ENCODE data around the gene ZNF135. TPM values are rescaled to one million over a fixed set of nuclear protein-coding genes. Genes with fewer than 3 reads are reported as not detected.

Gene ZNF135
- total and polyA plus RNA-seq, 2 of the 13 experiments (the other 11 are each of a cell fraction or from before 2014, with no cell fraction given), result not detected

DNA sequence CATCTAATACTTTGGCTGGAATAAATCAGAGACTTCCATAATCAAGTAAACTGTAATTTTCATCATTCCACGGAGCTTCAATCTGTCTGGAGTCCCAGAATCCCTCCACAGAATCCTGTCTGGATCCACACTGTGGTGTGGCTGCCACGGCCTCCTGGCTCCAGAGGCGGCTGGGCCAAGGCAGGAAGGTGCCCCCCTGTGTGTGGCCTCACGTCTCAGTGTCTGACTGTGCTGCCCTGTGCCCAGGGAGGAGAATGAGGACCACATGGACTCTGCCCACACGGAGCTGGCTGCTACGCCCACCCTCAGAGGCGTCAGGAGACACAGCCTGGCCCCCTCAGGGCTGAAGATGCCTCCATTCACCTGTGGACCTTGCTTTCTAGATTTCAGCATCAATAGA lies 12.2 kb upstream of the ZNF135 start (continued):
- TF ChIP-seq THAP7 (CRISPR knock-in tag; IDR thresholded peaks at IDR 0.05) (no peak), IRX3 (CRISPR knock-in tag; IDR thresholded peaks at IDR 0.05; ENCODE audit: borderline replicate concordance, low read depth) (no peak), ZNF20 (CRISPR knock-in tag; IDR thresholded peaks at IDR 0.05) (no peak), NONO (IDR thresholded peaks at IDR 0.05) (no peak), NONO (CRISPR knock-in tag; conservative IDR thresholded peaks at IDR 0.05) (no peak), EEA1 (CRISPR knock-in tag; IDR thresholded peaks at IDR 0.05; ENCODE audit: borderline replicate concordance) (no peak), ZNF615 (CRISPR knock-in tag; IDR thresholded peaks at IDR 0.05; ENCODE audit: borderline replicate concordance) (no peak)

DNA sequence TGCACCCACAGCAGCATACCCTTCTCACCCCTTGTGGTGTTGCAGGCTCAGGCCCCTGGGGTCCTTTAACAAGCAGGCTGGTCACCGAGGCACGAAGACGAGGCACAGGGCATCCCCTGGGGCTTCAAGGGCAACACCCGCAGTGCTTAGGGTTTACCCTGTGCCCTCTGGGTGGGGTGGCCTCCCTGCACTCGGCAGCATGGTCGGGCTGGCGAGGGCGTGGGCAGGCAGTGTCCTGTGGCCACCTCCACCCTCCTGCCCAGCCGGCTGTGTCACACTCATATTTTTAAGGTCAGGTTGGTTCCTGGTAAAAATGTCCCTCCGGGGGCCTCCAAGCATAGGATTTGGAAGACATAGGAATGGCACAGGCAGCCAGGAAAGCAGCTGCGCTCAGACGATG lies 11.4 kb upstream of the ZNF135 start:
- H3K9me3 ChIP-seq (ENCODE audit: low read length), result peaks cover 65% of the 10 kb centered on the region
- no TSS peak for BruUV-seq (replicated peaks)
- whole genome bisulfite sequencing (ENCODE audit: low lambda C conversion rate), result 10% methylated on average over 3 of the region's 12 CpGs
- no peak overlapping the region for H2AFZ ChIP-seq (ENCODE audit: low read length)
- H3K79me2 ChIP-seq (ENCODE audit: insufficient read depth, low read length), result no peaks in the 10 kb centered on the region
- ATAC-seq (no peak), FAIRE-seq (no peak), DNase-seq (ENCODE audit: low spot score) (no peak)
- ChIA-PET POLR2A (no interaction called here), CTCF (ENCODE audit: low intra/inter-chr PET ratio, low total read pairs) (no interaction called here)
- no peaks in the 10 kb centered on the region for H3K4me1 ChIP-seq (ENCODE audit: insufficient read depth, low read length)
- H4K20me1 ChIP-seq (ENCODE audit: insufficient read depth, low read length), result no peaks in the 10 kb centered on the region
- no peak overlapping the region for H3K4me3 ChIP-seq (replicated peaks in 1 of 3; ENCODE audit: insufficient read depth in 1 of 3, low read depth in 2 of 3, low read length in 3 of 3)
- in situ Hi-C loops (cut with HindIII; ENCODE audit: extremely low pct_ligation_motif_present, low pct_unique_long_range_greater_than_20kb) (no loop called here), intact Hi-C loops (cut with micrococcal nuclease; ENCODE audit: unreplicated experiment) (no loop called here)
- H3K4me2 ChIP-seq (ENCODE audit: low read depth, low read length), result no peak overlapping the region
- no peak overlapping the region for H3K9ac ChIP-seq (ENCODE audit: insufficient read depth, low read depth, low read length)
- H3K27ac ChIP-seq (ENCODE audit: extremely low read length, insufficient read depth, low read length), result no peak overlapping the region
- no peaks in the 10 kb centered on the region for H3K36me3 ChIP-seq (replicated peaks in 1 of 2; ENCODE audit: control insufficient read depth in 1 of 2, insufficient read depth in 2 of 2, low read length in 2 of 2)
- H3K27me3 ChIP-seq (ENCODE audit: control insufficient read depth in 1 of 2, insufficient read depth in 2 of 2, low read length in 2 of 2), result no peaks in the 10 kb centered on the region; a peak in 1 of 5 replicates
- TF ChIP-seq PAWR (CRISPR knock-in tag; IDR thresholded peaks at IDR 0.05; ENCODE audit: borderline replicate concordance) (no peak), POGZ (CRISPR knock-in tag; IDR thresholded peaks at IDR 0.05) (no peak), PCBP1 (IDR thresholded peaks at IDR 0.05; ENCODE audit: borderline replicate concordance, low read depth, low read length) (no peak), CREM (IDR thresholded peaks at IDR 0.05) (no peak), CREM (CRISPR knock-in tag; IDR thresholded peaks at IDR 0.05) (no peak)
- TF ChIP-seq, protein P1, sequence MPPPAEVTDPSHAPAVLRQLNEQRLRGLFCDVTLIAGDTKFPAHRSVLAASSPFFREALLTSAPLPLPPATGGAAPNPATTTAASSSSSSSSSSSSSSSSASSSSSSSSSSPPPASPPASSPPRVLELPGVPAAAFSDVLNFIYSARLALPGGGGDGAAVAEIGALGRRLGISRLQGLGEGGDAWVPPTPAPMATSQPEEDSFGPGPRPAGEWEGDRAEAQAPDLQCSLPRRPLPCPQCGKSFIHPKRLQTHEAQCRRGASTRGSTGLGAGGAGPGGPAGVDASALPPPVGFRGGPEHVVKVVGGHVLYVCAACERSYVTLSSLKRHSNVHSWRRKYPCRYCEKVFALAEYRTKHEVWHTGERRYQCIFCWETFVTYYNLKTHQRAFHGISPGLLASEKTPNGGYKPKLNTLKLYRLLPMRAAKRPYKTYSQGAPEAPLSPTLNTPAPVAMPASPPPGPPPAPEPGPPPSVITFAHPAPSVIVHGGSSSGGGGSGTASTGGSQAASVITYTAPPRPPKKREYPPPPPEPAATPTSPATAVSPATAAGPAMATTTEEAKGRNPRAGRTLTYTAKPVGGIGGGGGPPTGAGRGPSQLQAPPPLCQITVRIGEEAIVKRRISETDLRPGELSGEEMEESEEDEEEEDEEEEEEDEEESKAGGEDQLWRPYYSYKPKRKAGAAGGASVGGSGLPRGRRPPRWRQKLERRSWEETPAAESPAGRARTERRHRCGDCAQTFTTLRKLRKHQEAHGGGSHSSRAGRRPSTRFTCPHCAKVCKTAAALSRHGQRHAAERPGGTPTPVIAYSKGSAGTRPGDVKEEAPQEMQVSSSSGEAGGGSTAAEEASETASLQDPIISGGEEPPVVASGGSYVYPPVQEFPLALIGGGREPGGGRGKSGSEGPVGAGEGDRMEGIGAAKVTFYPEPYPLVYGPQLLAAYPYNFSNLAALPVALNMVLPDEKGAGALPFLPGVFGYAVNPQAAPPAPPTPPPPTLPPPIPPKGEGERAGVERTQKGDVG (CRISPR knock-in tag; IDR thresholded peaks at IDR 0.05; ENCODE audit: borderline replicate concordance), result no peak
- TF ChIP-seq, protein P2, sequence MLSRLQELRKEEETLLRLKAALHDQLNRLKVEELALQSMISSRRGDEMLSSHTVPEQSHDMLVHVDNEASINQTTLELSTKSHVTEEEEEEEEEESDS (CRISPR knock-in tag; IDR thresholded peaks at IDR 0.05; ENCODE audit: borderline replicate concordance), result no peak
- TF ChIP-seq, protein P3, sequence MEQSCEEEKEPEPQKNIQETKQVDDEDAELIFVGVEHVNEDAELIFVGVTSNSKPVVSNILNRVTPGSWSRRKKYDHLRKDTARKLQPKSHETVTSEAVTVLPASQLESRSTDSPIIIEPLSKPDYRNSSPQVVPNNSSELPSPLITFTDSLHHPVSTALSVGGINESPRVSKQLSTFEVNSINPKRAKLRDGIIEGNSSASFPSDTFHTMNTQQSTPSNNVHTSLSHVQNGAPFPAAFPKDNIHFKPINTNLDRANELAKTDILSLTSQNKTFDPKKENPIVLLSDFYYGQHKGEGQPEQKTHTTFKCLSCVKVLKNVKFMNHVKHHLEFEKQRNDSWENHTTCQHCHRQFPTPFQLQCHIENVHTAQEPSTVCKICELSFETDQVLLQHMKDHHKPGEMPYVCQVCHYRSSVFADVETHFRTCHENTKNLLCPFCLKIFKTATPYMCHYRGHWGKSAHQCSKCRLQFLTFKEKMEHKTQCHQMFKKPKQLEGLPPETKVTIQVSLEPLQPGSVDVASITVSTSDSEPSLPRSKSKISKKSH (CRISPR knock-in tag; IDR thresholded peaks at IDR 0.05; ENCODE audit: borderline replicate concordance), result no peak

Measured in HepG2 (cell line).